Endothelial cell of hepatic sinusoid (primary cell): Measurements from ENCODE around the gene SLC46A2.

Experiments
- in situ Hi-C: cut with HindIII; loops from 2 replicates; pipeline ENCODE4 v1.10.0; 2017; ENCODE audit warnings: low sequenced_read_pairs

The SLC46A2 gene

GRCh38 chr9:112890106-112891081, at the start of gene SLC46A2:
TSS of gene SLC46A2 (minus strand) at chr9:112890876. CDS start at chr9:112890681, 195 bp downstream.
- in situ Hi-C loops = no loop called here

- in situ Hi-C loops = no loop called here
Observed at GRCh38 chr9:112939418-112939817, 48.7 kb upstream of the SLC46A2 start.

GRCh38 chr9:112933696-112934095, 43.0 kb upstream of the SLC46A2 start:
- in situ Hi-C loops = no loop called here

- in situ Hi-C loops = no loop called here
Observed at GRCh38 chr9:112925058-112925641, 34.5 kb upstream of the SLC46A2 start.

- in situ Hi-C loops = no loop called here
Observed at GRCh38 chr9:112921549-112921948, 30.9 kb upstream of the SLC46A2 start.

- in situ Hi-C loops = no loop called here
Observed at GRCh38 chr9:112917987-112918362, 27.3 kb upstream of the SLC46A2 start.

GRCh38 chr9:112917047-112917986, 26.6 kb upstream of the SLC46A2 start:
- in situ Hi-C loops = no loop called here

GRCh38 chr9:112914524-112914923, 23.8 kb upstream of the SLC46A2 start:
- in situ Hi-C loops = no loop called here

- in situ Hi-C loops = no loop called here
Observed at GRCh38 chr9:112913326-112913725, 22.6 kb upstream of the SLC46A2 start.

GRCh38 chr9:112912636-112913035, 22.0 kb upstream of the SLC46A2 start:
- in situ Hi-C loops = no loop called here

GRCh38 chr9:112911736-112912135, 21.1 kb upstream of the SLC46A2 start:
- in situ Hi-C loops = no loop called here

GRCh38 chr9:112905084-112905483, 14.4 kb upstream of the SLC46A2 start:
- in situ Hi-C loops = no loop called here

- in situ Hi-C loops = no loop called here
Observed at GRCh38 chr9:112900901-112901300, 10.2 kb upstream of the SLC46A2 start.

GRCh38 chr9:112900488-112900887, 9.8 kb upstream of the SLC46A2 start:
- in situ Hi-C loops = no loop called here

- in situ Hi-C loops = no loop called here
Observed at GRCh38 chr9:112898872-112899311, 8.2 kb upstream of the SLC46A2 start.

GRCh38 chr9:112896131-112896530, 5.5 kb upstream of the SLC46A2 start:
- in situ Hi-C loops = no loop called here

GRCh38 chr9:112894699-112895098, 4.0 kb upstream of the SLC46A2 start:
- in situ Hi-C loops = no loop called here

- in situ Hi-C loops = no loop called here
Observed at GRCh38 chr9:112894041-112894440, 3.4 kb upstream of the SLC46A2 start.

- in situ Hi-C loops = no loop called here
Observed at GRCh38 chr9:112892981-112893380, 2.3 kb upstream of the SLC46A2 start.

- in situ Hi-C loops = no loop called here
Observed at GRCh38 chr9:112891521-112891920, 845 bp upstream of the SLC46A2 start.

- in situ Hi-C loops = no loop called here
Observed at GRCh38 chr9:112887381-112887780, 3.3 kb downstream of the SLC46A2 start.
